CD4-positive, alpha-beta T cell treated with Interleukin-6 for 4 hours (primary cell): ENCODE results near the gene ACAD10.
"Not testable (repeated sequence)": the region's sequence is repeated elsewhere in the genome, so short reads cannot be mapped to it uniquely, and the experiment has no call there.

Source experiments
- DNase-seq: peaks from one replicate; pipeline ENCODE4 v3.0.0-alpha.2; 2020; ENCODE audit warnings: mixed read lengths

ACAD10 gene

DNA sequence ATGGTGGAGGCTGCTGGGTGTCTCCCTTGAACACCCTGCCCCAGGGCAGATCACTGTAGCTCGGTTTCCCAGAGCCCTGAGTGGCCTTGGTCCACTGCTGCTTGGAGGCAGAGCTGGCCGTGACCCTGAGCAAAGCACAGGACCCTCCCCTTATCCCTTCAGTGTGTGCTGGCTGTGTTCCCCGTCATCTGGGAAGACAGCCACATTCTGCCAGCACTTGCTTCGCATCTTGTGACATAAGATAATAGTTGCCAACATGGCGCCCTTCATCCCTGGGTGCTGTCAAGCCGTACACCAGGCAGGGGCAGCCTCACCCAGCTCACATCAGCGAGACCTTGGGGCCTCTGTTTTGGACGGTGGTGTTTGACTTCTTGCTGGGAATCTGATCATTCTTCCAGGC lies 68.8 kb downstream of the ACAD10 start:
- no peak for DNase-seq

DNA sequence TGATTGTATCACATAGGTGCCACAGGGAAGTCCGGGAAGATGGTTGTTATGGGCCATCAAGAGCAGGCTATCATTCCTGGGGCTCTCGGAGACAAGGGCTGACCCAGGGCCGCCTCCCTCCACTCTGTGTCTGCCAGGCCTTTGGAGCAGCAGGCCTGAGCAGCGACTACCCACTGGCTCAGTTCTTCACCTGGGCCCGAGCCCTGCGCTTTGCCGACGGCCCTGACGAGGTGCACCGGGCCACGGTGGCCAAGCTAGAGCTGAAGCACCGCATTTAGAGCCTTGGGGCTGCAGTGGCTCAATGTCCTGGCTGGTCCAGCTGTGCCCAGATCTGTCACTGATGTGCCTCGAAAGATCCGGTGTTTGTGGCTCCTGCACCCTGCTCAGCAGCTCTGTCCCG lies 70.3 kb downstream of the ACAD10 start:
- DNase-seq = no peak

DNA sequence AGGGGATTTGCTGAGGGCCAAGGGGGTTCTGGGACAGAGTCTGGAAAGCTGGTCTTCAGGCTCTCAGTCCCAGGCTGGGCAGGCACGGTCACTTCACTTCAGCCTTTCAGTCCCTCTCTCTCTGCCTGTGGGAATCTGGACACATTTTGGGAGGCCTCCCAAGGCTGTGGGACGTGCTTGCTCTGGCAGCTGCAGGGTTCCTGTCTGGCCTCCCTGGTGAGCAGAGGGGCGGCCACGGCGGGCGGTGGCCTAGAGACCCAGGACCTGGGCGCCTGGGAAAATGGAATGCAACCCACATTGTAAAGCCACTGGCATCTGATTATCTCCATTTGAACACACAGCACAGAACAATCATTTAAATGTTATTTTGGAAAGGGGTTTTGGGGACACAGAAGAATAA lies 70.8 kb downstream of the ACAD10 start:
- DNase-seq = no peak

DNA sequence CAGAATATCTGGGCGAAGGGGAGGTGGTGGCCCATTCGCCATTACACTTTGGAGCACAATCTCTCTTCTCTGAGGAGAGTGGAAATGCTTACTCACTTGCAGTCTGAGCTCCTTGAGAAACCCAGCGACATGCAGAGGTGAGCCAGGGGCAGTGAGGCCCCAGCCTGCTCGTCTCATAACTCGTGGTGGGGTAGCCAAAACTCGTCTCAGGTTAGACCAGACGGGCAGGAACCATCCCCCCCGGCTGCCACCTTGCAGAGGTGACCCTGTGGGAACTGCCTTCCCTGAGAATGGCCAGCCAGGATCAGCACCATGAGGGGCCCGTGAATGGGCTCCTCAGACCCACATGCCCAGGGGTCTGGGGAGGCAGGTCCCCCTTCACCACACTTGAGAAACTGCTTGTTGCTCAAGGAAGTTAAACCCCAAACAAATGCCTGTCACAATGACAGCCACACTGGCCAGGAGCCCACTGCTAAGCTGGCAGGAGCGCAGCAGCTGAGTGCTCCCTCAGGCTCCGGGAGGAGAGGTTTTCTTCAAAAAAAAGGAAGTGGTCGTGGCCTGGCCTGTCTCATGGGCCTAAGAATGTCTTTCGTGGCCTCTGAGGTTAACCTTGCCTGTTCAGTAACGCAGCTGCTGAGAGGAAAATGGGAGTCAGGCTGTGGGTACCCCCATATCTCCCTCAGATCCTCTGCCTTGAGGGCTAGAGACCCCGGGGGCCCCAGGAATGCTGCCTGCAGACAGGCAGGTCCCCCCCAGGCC lies 71.7 kb downstream of the ACAD10 start:
- no peak for DNase-seq

DNA sequence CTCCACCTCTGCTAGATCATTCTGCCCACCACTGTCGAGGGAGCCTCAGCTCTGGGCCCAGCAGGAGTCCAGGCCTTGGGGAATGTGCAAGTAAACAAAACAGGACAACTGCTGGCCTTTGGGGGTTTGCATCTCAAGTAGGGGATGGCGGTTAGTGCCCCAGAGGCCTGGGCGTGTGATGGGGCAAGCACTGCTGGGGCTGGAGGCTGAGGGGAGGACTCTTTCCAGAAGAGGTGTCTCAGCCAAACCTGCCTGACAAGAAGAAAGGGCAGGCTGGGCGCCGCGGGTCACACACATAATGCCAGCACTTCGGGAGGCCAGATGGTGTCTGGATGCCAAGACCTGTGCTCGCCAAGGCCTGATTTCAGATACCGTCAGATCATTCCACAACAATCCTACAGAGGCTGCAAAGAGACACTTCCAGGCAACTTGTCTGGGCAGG lies 72.3 kb downstream of the ACAD10 start:
- DNase-seq = no peak

- DNase-seq = no peak
Observed at GRCh38 chr12:111759271-111759670, 73.4 kb downstream of the ACAD10 start.

GRCh38 chr12:111759991-111760390 lies 74.1 kb downstream of the ACAD10 start:
- no peak for DNase-seq

DNA sequence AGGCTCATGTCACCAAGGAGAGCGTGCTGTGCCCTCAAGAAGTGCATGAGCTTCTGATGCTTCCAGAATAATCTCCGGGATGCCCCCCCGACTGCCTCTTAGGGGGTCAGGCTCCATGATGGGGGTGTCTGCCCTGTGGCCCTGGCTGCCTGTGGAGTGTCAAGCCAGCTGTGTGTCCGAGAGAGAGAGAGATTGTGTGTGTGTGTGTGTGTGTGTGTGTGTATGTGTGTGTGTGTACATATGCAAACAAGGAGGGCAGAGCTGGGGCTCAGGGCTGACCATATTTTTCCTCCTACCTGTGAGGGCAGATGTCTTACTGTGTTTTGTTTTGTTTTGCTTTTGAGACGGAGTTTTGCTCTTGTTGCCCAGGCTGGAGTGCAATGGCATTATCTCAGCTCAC lies 75.2 kb downstream of the ACAD10 start:
- DNase-seq = no peak

GRCh38 chr12:111761706-111762105 lies 75.9 kb downstream of the ACAD10 start:
- DNase-seq = no peak

DNA sequence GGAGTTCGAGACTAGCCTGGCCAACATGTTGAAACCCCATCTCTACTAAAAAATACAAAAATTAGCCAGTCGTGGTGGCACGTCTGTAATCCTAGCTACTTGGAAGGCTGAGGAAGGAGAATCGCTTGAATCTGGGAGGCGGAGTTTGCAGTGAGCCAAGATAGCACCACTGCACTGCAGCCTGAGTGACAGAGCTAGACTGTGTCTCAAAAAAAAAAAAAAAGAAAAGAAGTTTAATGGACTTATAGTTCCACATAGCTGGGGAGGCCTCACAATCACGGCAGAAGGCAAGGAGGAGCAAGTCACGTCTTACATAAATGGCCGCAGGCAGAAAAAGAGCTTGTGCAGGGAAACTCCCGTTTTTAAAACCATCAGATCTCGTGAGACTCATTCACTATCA lies 77.7 kb downstream of the ACAD10 start:
- DNase-seq = not testable (repeated sequence)

GRCh38 chr12:111764120-111764821 lies 78.4 kb downstream of the ACAD10 start:
- DNase-seq = no peak

GRCh38 chr12:111766608-111767361 lies 80.9 kb downstream of the ACAD10 start, which contains the start of gene ALDH2:
TSS of gene ALDH2 (plus strand) at chr12:111766933. CDS start at chr12:111766983, 50 bp downstream.
- DNase-seq = peak; percentile 55

GRCh38 chr12:111767362-111768158 lies 81.7 kb downstream of the ACAD10 start:
- no peak for DNase-seq

- no peak for DNase-seq
Observed at GRCh38 chr12:111768159-111768895, 82.5 kb downstream of the ACAD10 start.

DNA sequence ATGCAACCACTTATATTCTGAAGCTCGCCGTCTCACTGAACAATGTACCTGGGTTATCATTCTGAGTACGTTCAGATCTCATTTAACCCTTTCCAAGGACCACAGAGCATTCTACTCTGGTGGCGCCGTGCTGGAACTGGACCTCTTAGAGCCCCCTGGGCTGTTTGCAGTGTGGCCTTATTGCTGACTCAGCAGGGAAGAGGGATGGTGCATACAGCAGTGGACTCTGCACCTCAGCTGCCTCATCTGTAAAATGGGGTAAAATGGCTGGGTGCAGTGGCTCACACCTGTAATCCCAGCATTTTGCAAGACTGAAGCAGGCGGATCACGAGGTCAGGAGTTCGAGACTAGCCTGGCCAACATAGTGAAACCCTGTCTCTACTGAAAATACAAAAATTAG lies 83.7 kb downstream of the ACAD10 start:
- DNase-seq = no peak

DNA sequence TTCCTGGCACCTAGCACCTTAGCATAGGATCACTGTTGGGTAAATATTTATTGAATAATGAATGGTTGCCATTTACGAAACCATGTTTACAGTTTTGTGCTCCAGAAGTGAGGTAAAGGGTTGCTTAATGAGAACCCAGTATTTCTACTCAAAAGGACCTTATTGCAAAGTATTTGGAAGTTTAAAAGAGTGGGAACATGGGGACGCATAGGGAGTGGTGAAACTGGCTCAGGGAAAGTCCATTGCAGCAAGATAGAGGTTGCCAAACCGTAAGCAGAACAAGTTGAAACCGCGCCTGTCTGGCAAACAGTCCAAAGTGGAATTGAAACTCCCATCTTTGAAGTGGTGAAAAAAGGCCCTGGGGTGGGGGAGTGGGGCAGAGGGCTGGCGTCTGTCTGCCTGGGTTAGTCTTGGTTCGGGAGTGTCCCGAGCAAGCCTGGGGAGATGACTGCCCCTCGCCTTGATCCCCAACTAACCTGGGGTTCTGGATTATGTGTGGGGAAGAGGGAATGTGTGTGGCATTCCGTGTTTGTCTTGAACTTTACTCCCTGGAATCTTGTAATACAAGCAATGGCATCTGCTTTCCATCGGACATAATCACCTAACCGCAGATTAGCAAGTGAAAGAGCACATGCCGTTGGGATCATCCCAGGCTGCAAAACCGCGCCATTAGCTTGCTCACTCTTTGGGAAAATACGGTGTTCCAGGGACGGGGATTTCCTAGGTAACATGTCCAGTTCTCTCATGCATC lies 88.1 kb downstream of the ACAD10 start:
- DNase-seq = no peak

- DNase-seq = peak; percentile 9
Observed at GRCh38 chr12:111775205-111776193, 89.6 kb downstream of the ACAD10 start.

DNA sequence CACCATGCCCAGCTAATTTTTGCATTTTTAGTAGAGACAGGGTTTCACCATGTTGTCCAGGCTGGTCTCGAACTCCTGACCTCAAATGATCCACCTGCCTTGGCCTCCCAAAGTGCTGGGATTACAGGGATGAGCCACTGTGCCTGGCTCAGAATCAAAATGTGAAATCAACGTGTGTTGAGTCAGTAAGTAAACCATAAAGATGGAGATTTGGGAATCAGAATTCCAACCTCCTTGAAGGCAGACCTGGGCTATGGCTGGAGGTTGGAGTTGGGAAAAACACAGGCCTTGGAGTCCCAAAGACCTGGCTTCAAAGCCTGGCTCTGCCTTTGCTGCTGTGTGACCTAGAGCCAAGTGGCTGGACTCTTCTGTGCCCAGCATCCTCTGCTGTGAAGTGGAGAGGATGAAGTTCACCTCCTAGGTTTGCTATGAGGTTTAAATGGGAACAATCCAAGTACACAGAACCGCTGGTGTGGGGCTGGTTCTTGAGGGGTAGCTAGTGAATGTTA lies 91.0 kb downstream of the ACAD10 start:
- no peak for DNase-seq

DNA sequence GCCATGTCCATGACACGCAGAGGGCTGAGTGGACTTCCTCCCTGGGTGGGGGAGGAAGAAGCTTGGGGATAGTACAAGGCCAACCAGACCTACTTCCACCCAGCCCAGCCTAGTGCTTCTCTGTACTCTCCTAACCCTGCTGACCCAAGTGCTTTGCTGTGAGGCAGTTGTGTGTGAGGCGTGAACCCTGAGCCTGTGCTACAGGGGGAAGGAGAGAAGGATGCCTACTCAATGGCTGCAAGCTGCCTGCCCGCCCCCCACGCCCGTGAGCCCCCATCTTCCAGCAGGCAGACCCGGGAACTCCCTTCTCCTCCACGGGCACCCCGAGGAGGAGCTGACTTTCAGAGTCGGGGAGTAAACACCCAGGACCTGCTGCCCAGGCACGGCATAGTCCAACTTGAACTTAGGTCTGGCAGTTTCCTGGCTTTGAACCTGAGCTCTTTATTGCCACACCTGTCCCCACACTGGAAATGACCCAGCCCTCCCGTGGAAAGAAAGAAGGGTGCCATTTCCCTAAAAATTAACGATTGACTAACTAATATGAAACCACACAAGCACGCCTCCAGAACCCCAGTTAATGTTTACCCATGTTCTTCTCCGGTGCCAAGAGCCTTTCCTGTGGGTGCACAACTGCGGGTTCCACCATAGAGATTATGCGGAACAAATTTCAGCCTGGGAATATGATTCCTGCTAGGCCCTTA lies 91.6 kb downstream of the ACAD10 start:
- DNase-seq = no peak
